BJ (cell line): ENCODE results near the gene VTA1. TPM values are rescaled to one million over a fixed set of nuclear protein-coding genes. Genes with fewer than 3 reads are reported as not detected.
"Not testable (repeated sequence)": the region's sequence is repeated elsewhere in the genome, so short reads cannot be mapped to it uniquely, and the experiment has no call there.

Experiments
- CTCF ChIA-PET: fragments of 350-600 bp; formaldehyde crosslinking; extraction: SDS; loops from one replicate; lab custom pipeline; 2021; ENCODE audit warnings: antibody characterized with exemption, inconsistent platforms; lab: Yijun Ruan, JAX
- POLR2A ChIA-PET: fragments of 300-600 bp; sonication (Branson Sonifier 250); formaldehyde crosslinking; extraction: SDS; loops from one replicate; lab custom pipeline; 2021; ENCODE audit warnings: antibody characterized with exemption; lab: Charles Lee
- DNase-seq: peaks from one replicate; pipeline ENCODE4 v3.0.0-alpha.2; 2011; ENCODE audit warnings: low read depth
- H3K27me3 ChIP-seq: 2 replicates; pipeline ENCODE4 v1.6.0; 2011; ENCODE audit warnings: low read length; ENCODE audit not compliant: control insufficient read depth, insufficient read depth
- H3K36me3 ChIP-seq: 2 replicates; pipeline ENCODE4 v1.5.1; 2011; ENCODE audit warnings: low read length; ENCODE audit not compliant: control insufficient read depth, insufficient read depth
- H3K4me3 ChIP-seq: 2 replicates; pipeline ENCODE4 v1.5.1; 2011; ENCODE audit warnings: low read depth, mild to moderate bottlenecking, control low read depth, low read length
- polyA plus RNA-seq: library from polyadenylated mRNA; depleted of rRNA; stranded (reverse); fragments of >200 nt; gene quantifications from 2 replicates; pipeline ENCODE4 v1.2.3, GENCODE V29; 2011
- TF ChIP-seq, protein P1 (sequence below): IDR thresholded peaks from 2 replicates; pipeline ENCODE4 v1.5.1; 2011; ENCODE audit warnings: low read depth, mild to moderate bottlenecking, control low read depth, inconsistent platforms, low read length, moderate library complexity; ENCODE audit not compliant: insufficient read depth

Gene VTA1
- polyA plus RNA-seq, 1 experiment = 66.7 TPM

DNA sequence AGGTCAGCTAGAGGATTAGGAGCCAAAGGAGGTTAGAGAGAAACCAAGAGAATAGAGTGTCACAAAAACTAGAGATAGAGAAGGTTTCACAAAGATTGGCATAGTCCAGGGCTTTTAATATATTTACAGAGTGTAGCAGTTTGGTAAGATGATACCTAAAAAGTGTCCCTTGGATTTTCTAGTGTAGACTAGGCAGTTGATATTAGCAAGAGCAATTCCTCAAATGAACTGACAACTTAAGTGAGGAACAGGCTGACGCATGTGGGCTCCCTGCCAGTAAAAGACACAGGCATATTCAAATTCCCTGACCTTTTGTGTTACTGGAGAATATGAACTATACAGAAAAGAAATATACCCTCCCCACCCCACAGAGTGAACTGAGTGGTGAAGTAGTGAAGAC, 40.1 kb downstream of the VTA1 start:
- DNase-seq = no peak
- H3K36me3 ChIP-seq = no peaks in the 10 kb centered on the region
- H3K4me3 ChIP-seq = no peak overlapping the region
- ChIA-PET POLR2A (no interaction called here), CTCF (interaction anchor here (1.0 kb wide), 1 partner anchor 11 kb away, joined by 4 read pairs; no protein-coding TSS in a partner anchor)
- TF ChIP-seq, protein P1, sequence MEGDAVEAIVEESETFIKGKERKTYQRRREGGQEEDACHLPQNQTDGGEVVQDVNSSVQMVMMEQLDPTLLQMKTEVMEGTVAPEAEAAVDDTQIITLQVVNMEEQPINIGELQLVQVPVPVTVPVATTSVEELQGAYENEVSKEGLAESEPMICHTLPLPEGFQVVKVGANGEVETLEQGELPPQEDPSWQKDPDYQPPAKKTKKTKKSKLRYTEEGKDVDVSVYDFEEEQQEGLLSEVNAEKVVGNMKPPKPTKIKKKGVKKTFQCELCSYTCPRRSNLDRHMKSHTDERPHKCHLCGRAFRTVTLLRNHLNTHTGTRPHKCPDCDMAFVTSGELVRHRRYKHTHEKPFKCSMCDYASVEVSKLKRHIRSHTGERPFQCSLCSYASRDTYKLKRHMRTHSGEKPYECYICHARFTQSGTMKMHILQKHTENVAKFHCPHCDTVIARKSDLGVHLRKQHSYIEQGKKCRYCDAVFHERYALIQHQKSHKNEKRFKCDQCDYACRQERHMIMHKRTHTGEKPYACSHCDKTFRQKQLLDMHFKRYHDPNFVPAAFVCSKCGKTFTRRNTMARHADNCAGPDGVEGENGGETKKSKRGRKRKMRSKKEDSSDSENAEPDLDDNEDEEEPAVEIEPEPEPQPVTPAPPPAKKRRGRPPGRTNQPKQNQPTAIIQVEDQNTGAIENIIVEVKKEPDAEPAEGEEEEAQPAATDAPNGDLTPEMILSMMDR = no peak
- no peaks in the 10 kb centered on the region for H3K27me3 ChIP-seq

DNA sequence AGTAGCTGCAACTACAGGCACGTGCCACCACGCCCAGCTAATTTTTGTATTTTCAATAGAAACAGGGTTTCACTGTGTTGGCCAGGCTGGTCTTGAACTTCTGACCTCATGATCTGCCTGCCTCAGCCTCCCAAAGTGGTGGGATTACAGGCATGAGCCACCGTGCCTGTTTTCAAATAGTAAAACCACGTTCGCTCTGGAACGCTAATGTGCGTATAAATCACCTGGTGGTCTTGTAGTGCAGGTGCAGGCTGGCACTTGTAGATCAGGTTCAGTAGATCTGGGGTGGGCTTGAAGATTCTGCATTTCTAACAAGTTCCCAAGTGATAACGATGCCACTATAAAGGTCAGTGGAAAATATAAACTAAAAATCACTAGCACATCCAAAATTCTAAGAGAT, 41.3 kb downstream of the VTA1 start:
- POLR2A ChIA-PET, H3K4me3 ChIP-seq, H3K27me3 ChIP-seq, DNase-seq, H3K36me3 ChIP-seq: not testable (repeated sequence)
- CTCF ChIA-PET = interaction anchor here (0.7 to 1.1 kb wide), 2 partner anchors 10 to 19 kb away, joined by 3 read pairs; no protein-coding TSS in a partner anchor

DNA sequence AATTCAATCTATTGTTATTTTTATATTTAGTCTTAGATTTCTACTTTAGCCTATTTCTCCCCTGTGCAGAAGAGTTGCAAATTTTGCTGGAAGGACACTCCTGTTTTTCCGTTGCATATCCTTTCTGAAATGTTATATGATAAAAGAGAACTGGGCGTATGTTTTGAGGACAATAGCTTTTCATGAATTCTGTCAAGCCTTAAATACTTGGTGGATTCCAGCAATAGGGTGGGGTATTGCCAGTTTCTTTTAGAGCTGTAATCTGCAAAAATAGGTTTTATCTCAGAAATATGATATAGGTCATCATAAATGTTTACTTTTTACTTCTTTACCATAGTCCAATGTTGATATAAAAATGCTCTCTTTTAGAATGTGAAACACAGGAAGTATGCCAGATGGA, 42.0 kb downstream of the VTA1 start:
- H3K4me3 ChIP-seq = no peak overlapping the region
- CTCF ChIA-PET = interaction anchor here (1.1 kb wide), 1 partner anchor 19 kb away, joined by 3 read pairs; no protein-coding TSS in a partner anchor
- TF ChIP-seq, protein P1 = no peak
- no peaks in the 10 kb centered on the region for H3K36me3 ChIP-seq
- POLR2A ChIA-PET = no interaction called here
- no peak for DNase-seq
- no peaks in the 10 kb centered on the region for H3K27me3 ChIP-seq

DNA sequence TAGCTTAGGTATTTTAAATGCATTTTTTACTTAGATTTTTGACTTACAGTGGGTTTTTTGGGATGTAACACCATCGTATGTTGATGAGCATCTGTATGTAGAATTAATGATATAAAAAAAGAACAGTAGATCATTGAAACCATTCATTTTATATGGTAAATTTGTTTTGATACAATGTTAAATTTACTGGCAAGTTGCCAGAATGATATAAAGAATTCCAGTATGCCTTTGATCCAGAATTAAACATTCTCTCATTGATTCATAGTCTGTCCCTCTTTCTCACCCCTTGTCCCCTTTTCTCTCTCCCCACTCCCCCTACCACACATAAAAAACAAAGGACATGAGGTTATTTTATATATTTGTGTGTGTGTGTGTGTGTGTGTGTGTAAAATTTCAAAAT, 45.3 kb downstream of the VTA1 start:
- TF ChIP-seq, protein P1 = no peak

DNA sequence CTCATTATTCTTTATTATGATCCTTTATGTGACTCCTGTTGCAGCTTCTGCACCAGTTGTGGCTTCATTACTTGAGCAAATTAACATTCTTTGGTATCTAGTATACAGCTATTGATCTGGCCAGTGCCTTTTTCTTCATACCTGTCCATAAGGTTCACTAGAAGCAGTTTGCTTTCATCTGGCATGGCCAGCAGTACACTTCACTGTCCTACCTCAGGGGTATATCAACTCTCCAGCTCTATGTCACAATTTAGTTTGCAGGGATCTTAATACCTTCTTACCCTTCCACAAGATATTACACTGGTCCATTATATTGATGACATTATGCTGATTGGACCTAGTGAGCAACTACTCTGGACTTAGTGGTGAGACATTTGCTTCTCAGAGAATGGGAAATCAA, 46.6 kb downstream of the VTA1 start:
- CTCF ChIA-PET = interaction anchor here (0.8 to 1.2 kb wide), 2 partner anchors 12 to 14 kb away, joined by 3 read pairs; no protein-coding TSS in a partner anchor
- DNase-seq = no peak
- Histone ChIP-seq H3K27me3 (no peaks in the 10 kb centered on the region), H3K36me3 (no peaks in the 10 kb centered on the region), H3K4me3 (no peak overlapping the region)
- POLR2A ChIA-PET = no interaction called here
- TF ChIP-seq, protein P1 = no peak

More for the DNA sequence above, 45.3 kb downstream of the VTA1 start:
- ChIA-PET POLR2A (no interaction called here), CTCF (no interaction called here)
- Histone ChIP-seq H3K4me3 (no peak overlapping the region), H3K36me3 (no peaks in the 10 kb centered on the region), H3K27me3 (no peaks in the 10 kb centered on the region)
- no peak for DNase-seq
